H9 (cell line): ENCODE results near the gene ZNF26. TPM values are rescaled to one million over a fixed set of nuclear protein-coding genes. Genes with fewer than 3 reads are reported as not detected.

Experiments used
- DNase-seq: peaks from one replicate; pipeline ENCODE4 v3.0.0-alpha.2; 2017
- H2AFZ ChIP-seq: one replicate; pipeline ENCODE4 v1.6.1; 2013; ENCODE audit warnings: mild to moderate bottlenecking, low read length, control low read depth, moderate library complexity
- H2AK5ac ChIP-seq: 2 replicates; pipeline ENCODE4 v1.6.1; 2013; ENCODE audit warnings: low read length, control low read depth, mixed read lengths; ENCODE audit not compliant: insufficient read length
- H2BK120ac ChIP-seq: one replicate; pipeline ENCODE4 v1.6.1; 2013; ENCODE audit warnings: low read depth, mild to moderate bottlenecking, low read length, control low read depth, inconsistent platforms; ENCODE audit not compliant: poor library complexity, severe bottlenecking
- H2BK12ac ChIP-seq: 2 replicates; pipeline ENCODE4 v1.6.1; 2013; ENCODE audit warnings: low read length, control low read depth, mixed read lengths, low read depth; ENCODE audit not compliant: insufficient read length
- H2BK15ac ChIP-seq: 2 replicates; pipeline ENCODE4 v1.6.1; 2013; ENCODE audit warnings: low read depth, low read length, control low read depth
- H2BK20ac ChIP-seq: one replicate; pipeline ENCODE4 v1.6.1; 2013; ENCODE audit warnings: low read depth, mild to moderate bottlenecking, low read length, control low read depth, inconsistent platforms; ENCODE audit not compliant: poor library complexity, severe bottlenecking
- H2BK5ac ChIP-seq: 2 replicates; pipeline ENCODE4 v1.6.1; 2013; ENCODE audit warnings: low read length, control low read depth, mixed read lengths; ENCODE audit not compliant: insufficient read length
- H3K14ac ChIP-seq: 2 replicates; pipeline ENCODE4 v1.6.1; 2013; ENCODE audit warnings: low read length, control low read depth; ENCODE audit not compliant: insufficient read depth
- H3K18ac ChIP-seq: 2 replicates; pipeline ENCODE4 v1.6.1; 2013; ENCODE audit warnings: low read depth, mild to moderate bottlenecking, mixed read lengths, low read length, control low read depth; ENCODE audit not compliant: insufficient read length
- H3K23ac ChIP-seq: 2 replicates; pipeline ENCODE4 v1.6.1; 2013; ENCODE audit warnings: low read length, control low read depth, mixed read lengths, low read depth; ENCODE audit not compliant: insufficient read length
- H3K23me2 ChIP-seq: 2 replicates; pipeline ENCODE4 v1.6.1; 2013; ENCODE audit warnings: low read depth, mild to moderate bottlenecking, mixed read lengths, low read length, control low read depth; ENCODE audit not compliant: insufficient read length, poor library complexity, severe bottlenecking
- H3K27ac ChIP-seq: 2 replicates; pipeline ENCODE4 v1.5.1; 2013; ENCODE audit warnings: low read length, control low read depth, mixed read lengths, low read depth; ENCODE audit not compliant: insufficient read length
- H3K27me3 ChIP-seq: 2 replicates; pipeline ENCODE4 v1.6.1; 2013; ENCODE audit warnings: low read length, control low read depth, inconsistent platforms; ENCODE audit not compliant: insufficient read depth
- H3K4ac ChIP-seq: 2 replicates; pipeline ENCODE4 v1.6.1; 2013; ENCODE audit warnings: low read depth, mild to moderate bottlenecking, control low read depth, inconsistent platforms, low read length, moderate library complexity
- H3K4me1 ChIP-seq: 2 replicates; pipeline ENCODE4 v1.6.1; 2013; ENCODE audit warnings: low read length, control low read depth, inconsistent platforms; ENCODE audit not compliant: insufficient read depth
- H3K4me2 ChIP-seq: 2 replicates; pipeline ENCODE4 v1.6.1; 2013; ENCODE audit warnings: low read length, control low read depth, mixed read lengths; ENCODE audit not compliant: insufficient read length, insufficient read depth
- H3K56ac ChIP-seq: 2 replicates; pipeline ENCODE4 v1.6.1; 2013; ENCODE audit warnings: low read depth, mild to moderate bottlenecking, mixed read lengths, low read length, control low read depth; ENCODE audit not compliant: insufficient read length
- H3K79me1 ChIP-seq: 2 replicates; pipeline ENCODE4 v1.6.1; 2013; ENCODE audit warnings: low read depth, mild to moderate bottlenecking, moderate library complexity, low read length, control low read depth, inconsistent platforms; ENCODE audit not compliant: insufficient read depth, poor library complexity, severe bottlenecking
- H3K79me2 ChIP-seq: 2 replicates; pipeline ENCODE4 v1.6.1; 2013; ENCODE audit warnings: low read length, control low read depth, inconsistent platforms; ENCODE audit not compliant: insufficient read depth
- H3K9ac ChIP-seq: 2 replicates; pipeline ENCODE4 v1.6.1; 2013; ENCODE audit warnings: low read length, control low read depth, mixed read lengths; ENCODE audit not compliant: insufficient read length; ENCODE audit errors: extremely low read depth
- H3K9me3 ChIP-seq: one replicate; pipeline ENCODE4 v1.6.1; 2013; ENCODE audit warnings: low read depth, low read length, inconsistent platforms; ENCODE audit not compliant: control insufficient read depth
- H3T11ph ChIP-seq: one replicate; pipeline ENCODE4 v1.6.1; 2013; ENCODE audit warnings: mild to moderate bottlenecking, low read length, control low read depth, inconsistent platforms
- H4K20me1 ChIP-seq: one replicate; pipeline ENCODE4 v1.6.1; 2013; ENCODE audit not compliant: control insufficient read depth, insufficient read length, insufficient read depth
- H4K5ac ChIP-seq: 2 replicates; pipeline ENCODE4 v1.6.1; 2013; ENCODE audit warnings: low read depth, mild to moderate bottlenecking, mixed read lengths, low read length, control low read depth; ENCODE audit not compliant: insufficient read length
- H4K8ac ChIP-seq: replicated peaks from 2 replicates; pipeline ENCODE4 v1.6.1; 2013; ENCODE audit warnings: low read length, control low read depth, mixed read lengths, low read depth; ENCODE audit not compliant: insufficient read length
- H4K91ac ChIP-seq: 2 replicates; pipeline ENCODE4 v1.6.1; 2013; ENCODE audit warnings: low read depth, mild to moderate bottlenecking, moderate library complexity, mixed read lengths, low read length, control low read depth; ENCODE audit not compliant: insufficient read length
- H3K27ac Mint-ChIP-seq, 3 experiments: 2 replicates in 2 of 3; 3 replicates in 1 of 3; pipeline ENCODE4 v1.8.0; 2020 to 2021; ENCODE audit warnings: mixed read lengths in 3 of 3, mild to moderate bottlenecking in 1 of 3, moderate library complexity in 1 of 3
- H3K27me3 Mint-ChIP-seq: 2 replicates; pipeline ENCODE4 v1.8.0; 2021; ENCODE audit warnings: low read depth, mild to moderate bottlenecking, moderate library complexity, mixed read lengths
- H3K36me3 Mint-ChIP-seq, 3 experiments: 2 replicates in 2 of 3; 3 replicates in 1 of 3; pipeline ENCODE4 v1.8.0; 2020 to 2021; ENCODE audit warnings: low read depth in 3 of 3, mixed read lengths in 3 of 3; ENCODE audit not compliant: insufficient read depth in 1 of 3
- H3K4me1 Mint-ChIP-seq, 2 experiments: 2 replicates each; pipeline ENCODE4 v1.8.0; 2020; ENCODE audit warnings: mixed read lengths in 2 of 2
- H3K4me3 Mint-ChIP-seq, 2 experiments: 2 replicates in 1 of 2; 3 replicates in 1 of 2; pipeline ENCODE4 v1.8.0; 2020 to 2021; ENCODE audit warnings: mild to moderate bottlenecking in 2 of 2, mixed read lengths in 2 of 2, moderate library complexity in 1 of 2
- H3K9me3 Mint-ChIP-seq, 2 experiments: 2 replicates in 1 of 2; 3 replicates in 1 of 2; pipeline ENCODE4 v1.8.0; 2020; ENCODE audit warnings: mild to moderate bottlenecking in 2 of 2, mixed read lengths in 2 of 2, moderate library complexity in 1 of 2
- WGBS: extraction: QIAGEN DNeasy Blood & Tissue Kit; methylation state at CpG from one replicate; pipeline ENCODE4 v1.1.7; 2013; ENCODE audit warnings: missing lambda C conversion rate, low lambda C conversion rate, mixed read lengths; ENCODE audit not compliant: insufficient read length; ENCODE audit errors: extremely low coverage; 5-methylcytosine and 5-hydroxymethylcytosine counted together
- total RNA-seq: library from RNA; stranded (reverse); gene quantifications from 2 replicates; pipeline ENCODE4 v1.2.1, GENCODE V29; 2021
- TF ChIP-seq, protein P1 (sequence below): fragments of 200-600 bp; sonication (generic); conservative IDR thresholded peaks from 3 replicates; pipeline ENCODE4 v1.8.0; 2021; ENCODE audit warnings: antibody characterized with exemption, mild to moderate bottlenecking

ZNF26 gene
- total RNA-seq, 1 experiment from 2014 or later, result 13.2 TPM

DNA sequence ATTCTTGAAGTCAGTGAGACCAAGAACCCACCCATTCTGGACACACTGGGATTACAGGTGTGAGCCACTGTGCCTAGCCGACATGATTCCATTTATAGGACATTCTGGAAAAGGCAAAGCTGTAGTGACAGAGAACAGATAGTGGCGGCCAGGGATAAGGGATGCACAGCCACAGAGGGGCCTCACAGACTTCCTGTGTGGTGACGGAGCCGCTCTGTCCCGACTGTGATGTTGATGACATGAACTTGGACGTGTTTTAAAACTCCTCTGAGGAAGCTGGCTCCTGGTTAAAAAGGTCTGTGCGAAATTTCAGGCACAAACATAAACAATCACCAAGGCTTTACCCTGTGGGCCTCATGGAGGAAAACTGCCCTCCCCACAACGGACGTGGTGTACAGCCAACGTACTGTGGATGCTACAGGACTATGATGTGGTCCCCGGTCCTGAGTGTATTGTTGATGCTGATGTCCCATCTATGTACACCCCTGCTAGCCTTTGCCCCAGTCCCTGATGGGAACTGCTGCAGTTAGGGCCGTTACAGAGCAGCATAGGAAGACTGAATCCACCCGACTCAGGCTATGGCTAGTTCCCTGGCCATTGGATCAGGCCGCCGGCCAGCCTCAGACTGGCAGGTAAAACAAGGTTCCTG lies 46.0 kb upstream of the ZNF26 start:
- no peak overlapping the region for H3K4me3 Mint-ChIP-seq
- Histone ChIP-seq H3K27ac (no peak overlapping the region), H2BK20ac (no peak overlapping the region), H3K4me1 (no peaks in the 10 kb centered on the region), H3K14ac (no peak overlapping the region), H3K56ac (no peak overlapping the region), H2BK120ac (no peak overlapping the region), H3K9ac (no peak overlapping the region), H2BK12ac (no peak overlapping the region), H3K23me2 (no peaks in the 10 kb centered on the region), H2BK5ac (no peak overlapping the region), H3K79me2 (no peaks in the 10 kb centered on the region), H3K27me3 (no peaks in the 10 kb centered on the region), H3K4ac (no peak overlapping the region), H3K18ac (no peak overlapping the region), H2AK5ac (no peak overlapping the region), H2AFZ (no peak overlapping the region), H4K20me1 (no peaks in the 10 kb centered on the region), H3K23ac (no peak overlapping the region), H4K8ac (no peak overlapping the region), H2BK15ac (no peak overlapping the region), H3K79me1 (no peaks in the 10 kb centered on the region), H3K4me2 (no peak overlapping the region), H3T11ph (no peak overlapping the region), H4K5ac (no peak overlapping the region), H3K9me3 (peaks cover 21% of the 10 kb centered on the region), H4K91ac (no peak overlapping the region)
- peaks cover 68 to 76% (median 75%) of the 10 kb centered on the region in 3 experiments for H3K36me3 Mint-ChIP-seq
- no peaks in the 10 kb centered on the region for H3K4me1 Mint-ChIP-seq
- WGBS, result no CpG with 5 or more reads among the region's 15 CpGs
- H3K27ac Mint-ChIP-seq, result no peak overlapping the region
- DNase-seq, result no peak
- H3K9me3 Mint-ChIP-seq, result peaks cover 69 to 77% of the 10 kb centered on the region in 2 experiments
- TF ChIP-seq, protein P1, sequence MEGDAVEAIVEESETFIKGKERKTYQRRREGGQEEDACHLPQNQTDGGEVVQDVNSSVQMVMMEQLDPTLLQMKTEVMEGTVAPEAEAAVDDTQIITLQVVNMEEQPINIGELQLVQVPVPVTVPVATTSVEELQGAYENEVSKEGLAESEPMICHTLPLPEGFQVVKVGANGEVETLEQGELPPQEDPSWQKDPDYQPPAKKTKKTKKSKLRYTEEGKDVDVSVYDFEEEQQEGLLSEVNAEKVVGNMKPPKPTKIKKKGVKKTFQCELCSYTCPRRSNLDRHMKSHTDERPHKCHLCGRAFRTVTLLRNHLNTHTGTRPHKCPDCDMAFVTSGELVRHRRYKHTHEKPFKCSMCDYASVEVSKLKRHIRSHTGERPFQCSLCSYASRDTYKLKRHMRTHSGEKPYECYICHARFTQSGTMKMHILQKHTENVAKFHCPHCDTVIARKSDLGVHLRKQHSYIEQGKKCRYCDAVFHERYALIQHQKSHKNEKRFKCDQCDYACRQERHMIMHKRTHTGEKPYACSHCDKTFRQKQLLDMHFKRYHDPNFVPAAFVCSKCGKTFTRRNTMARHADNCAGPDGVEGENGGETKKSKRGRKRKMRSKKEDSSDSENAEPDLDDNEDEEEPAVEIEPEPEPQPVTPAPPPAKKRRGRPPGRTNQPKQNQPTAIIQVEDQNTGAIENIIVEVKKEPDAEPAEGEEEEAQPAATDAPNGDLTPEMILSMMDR, result no peak
- peaks cover 3% of the 10 kb centered on the region for H3K27me3 Mint-ChIP-seq
